Parathyroid adenoma (tissue), 2 donors: ENCODE results near the gene RGL2.

Experiments used
- H2AFZ ChIP-seq: fragments of 300-600 bp; sonication (generic); one replicate; pipeline ENCODE4 v1.7.0; 2017; ENCODE audit warnings: antibody characterized with exemption, mild to moderate bottlenecking
- H3K27ac ChIP-seq: fragments of 300-600 bp; sonication (generic); one replicate; pipeline ENCODE4 v1.7.0; 2017
- H3K27me3 ChIP-seq: fragments of 300-600 bp; sonication (generic); one replicate; pipeline ENCODE4 v1.7.0; 2017; ENCODE audit warnings: low read length; ENCODE audit not compliant: control insufficient read depth, insufficient read depth
- H3K36me3 ChIP-seq: fragments of 300-600 bp; sonication (generic); one replicate; pipeline ENCODE4 v1.7.0; 2017; ENCODE audit warnings: low read length; ENCODE audit not compliant: control insufficient read depth, insufficient read depth
- H3K4me1 ChIP-seq: fragments of 300-600 bp; sonication (generic); one replicate; pipeline ENCODE4 v1.7.0; 2017; ENCODE audit warnings: control low read depth
- H3K4me2 ChIP-seq: fragments of 300-600 bp; sonication (generic); one replicate; pipeline ENCODE4 v1.7.0; 2017; ENCODE audit warnings: low read length
- H3K4me3 ChIP-seq: fragments of 300-600 bp; sonication (generic); one replicate; pipeline ENCODE4 v1.7.0; 2017; ENCODE audit warnings: low read depth, low read length
- H3K79me2 ChIP-seq: fragments of 300-600 bp; sonication (generic); one replicate; pipeline ENCODE4 v1.7.0; 2017; ENCODE audit warnings: control low read depth
- H3K9ac ChIP-seq: fragments of 300-600 bp; sonication (generic); one replicate; pipeline ENCODE4 v1.7.0; 2017; ENCODE audit warnings: mild to moderate bottlenecking
- H3K9me3 ChIP-seq: fragments of 300-600 bp; sonication (generic); one replicate; pipeline ENCODE4 v1.7.0; 2017; ENCODE audit warnings: low read length; ENCODE audit not compliant: control insufficient read depth
- TF ChIP-seq, protein P1 (sequence below): fragments of 300-600 bp; sonication (generic); IDR thresholded peaks from one replicate; pipeline ENCODE4 v1.7.0; 2017; ENCODE audit warnings: antibody characterized with exemption, mild to moderate bottlenecking
- donor health status: primary hyperparathyroidism.

Gene RGL2

DNA sequence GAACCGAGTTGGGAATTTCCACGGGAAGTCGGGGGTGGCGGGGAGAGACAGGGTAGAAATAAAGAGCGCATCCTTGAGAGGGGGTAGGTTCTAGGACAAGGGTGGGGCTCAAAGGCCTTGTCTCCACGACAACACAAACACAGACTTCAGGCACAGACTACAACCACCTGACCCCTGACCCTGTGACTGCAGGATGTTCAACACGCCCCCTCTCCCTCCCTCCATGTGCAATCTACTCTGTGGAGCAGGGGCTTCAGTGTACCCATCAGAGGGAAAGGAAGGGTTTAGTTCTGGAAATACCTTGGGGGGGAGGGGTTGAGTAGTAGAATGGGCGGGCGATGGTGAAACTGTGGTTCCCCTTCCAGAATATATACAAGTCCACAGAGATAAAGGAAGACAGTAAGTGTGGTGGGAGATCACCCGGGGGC is 15.8 kb upstream of the RGL2 start:
- H3K27me3 ChIP-seq = no peaks in the 10 kb centered on the region
- H3K79me2 ChIP-seq = peaks cover 10% of the 10 kb centered on the region
- H3K4me1 ChIP-seq = peaks cover 29% of the 10 kb centered on the region
- TF ChIP-seq, protein P1, sequence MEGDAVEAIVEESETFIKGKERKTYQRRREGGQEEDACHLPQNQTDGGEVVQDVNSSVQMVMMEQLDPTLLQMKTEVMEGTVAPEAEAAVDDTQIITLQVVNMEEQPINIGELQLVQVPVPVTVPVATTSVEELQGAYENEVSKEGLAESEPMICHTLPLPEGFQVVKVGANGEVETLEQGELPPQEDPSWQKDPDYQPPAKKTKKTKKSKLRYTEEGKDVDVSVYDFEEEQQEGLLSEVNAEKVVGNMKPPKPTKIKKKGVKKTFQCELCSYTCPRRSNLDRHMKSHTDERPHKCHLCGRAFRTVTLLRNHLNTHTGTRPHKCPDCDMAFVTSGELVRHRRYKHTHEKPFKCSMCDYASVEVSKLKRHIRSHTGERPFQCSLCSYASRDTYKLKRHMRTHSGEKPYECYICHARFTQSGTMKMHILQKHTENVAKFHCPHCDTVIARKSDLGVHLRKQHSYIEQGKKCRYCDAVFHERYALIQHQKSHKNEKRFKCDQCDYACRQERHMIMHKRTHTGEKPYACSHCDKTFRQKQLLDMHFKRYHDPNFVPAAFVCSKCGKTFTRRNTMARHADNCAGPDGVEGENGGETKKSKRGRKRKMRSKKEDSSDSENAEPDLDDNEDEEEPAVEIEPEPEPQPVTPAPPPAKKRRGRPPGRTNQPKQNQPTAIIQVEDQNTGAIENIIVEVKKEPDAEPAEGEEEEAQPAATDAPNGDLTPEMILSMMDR = no peak
- H3K4me2 ChIP-seq = peak overlapping the region; percentile 100
- H3K9me3 ChIP-seq = no peaks in the 10 kb centered on the region
- peak overlapping the region; percentile 94 for H3K4me3 ChIP-seq
- no peaks in the 10 kb centered on the region for H3K36me3 ChIP-seq
- peak overlapping the region; percentile 96 for H3K27ac ChIP-seq
- no peak overlapping the region for H3K9ac ChIP-seq
- H2AFZ ChIP-seq = peak overlapping the region; percentile 91

DNA sequence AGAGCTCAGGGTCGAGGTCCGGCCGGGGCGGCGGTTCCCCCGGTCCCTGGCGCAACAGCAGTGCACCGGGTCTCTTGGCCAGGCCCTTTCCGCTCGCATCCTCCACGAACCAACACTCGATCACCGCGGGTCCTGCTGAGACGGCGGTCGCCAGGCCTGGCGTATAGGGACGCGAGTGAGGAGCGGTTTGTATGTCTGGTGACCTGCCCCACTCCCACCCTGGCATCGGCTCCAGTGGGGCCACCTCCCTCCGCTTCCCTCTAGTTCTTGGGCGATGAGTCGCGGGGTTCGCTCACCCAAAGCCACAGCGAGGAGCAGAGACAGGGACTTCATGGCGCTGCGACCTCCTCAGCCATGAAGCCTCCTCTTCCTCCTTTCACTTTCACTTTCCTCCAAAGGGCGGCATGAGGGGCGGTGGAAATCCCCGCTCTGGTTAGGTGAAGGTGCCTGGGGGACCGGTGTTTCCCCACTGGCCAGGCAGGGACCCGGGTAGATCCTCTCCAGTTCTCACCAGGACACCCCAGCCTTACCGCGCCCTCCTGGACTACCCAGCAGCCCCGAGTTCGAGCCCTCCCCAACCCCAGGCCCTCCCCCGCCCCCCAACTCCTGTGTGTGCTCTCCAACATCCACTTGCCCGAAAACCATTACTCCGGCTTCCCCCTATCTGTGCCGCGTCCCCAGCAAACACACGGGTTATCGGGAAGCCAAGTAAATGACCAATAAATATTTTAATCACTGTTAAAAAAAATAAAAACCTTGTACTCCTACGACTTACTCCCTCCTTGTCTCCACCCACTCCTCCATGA is 15.2 kb upstream of the RGL2 start, which contains the start of gene TAPBP:
TAPBP (minus strand) TSS at position 370 of the 806 bp plus-strand sequence; CDS start at position 333, 37 bp downstream.
- Histone ChIP-seq H2AFZ (peak within 1 kb of the TSS; percentile 91), H3K9me3 (no peaks in the 10 kb centered on the region), H3K4me3 (peak within 1 kb of the TSS; percentile 94), H3K27ac (peak within 1 kb of the TSS; percentile 96), H3K79me2 (peaks cover 8% of the 10 kb centered on the region), H3K27me3 (no peaks in the 10 kb centered on the region), H3K36me3 (no peaks in the 10 kb centered on the region), H3K4me1 (peaks cover 25% of the 10 kb centered on the region), H3K9ac (peak within 1 kb of the TSS; percentile 75), H3K4me2 (peak within 1 kb of the TSS; percentile 100)
- TF ChIP-seq, protein P1 = peak; percentile 11

DNA sequence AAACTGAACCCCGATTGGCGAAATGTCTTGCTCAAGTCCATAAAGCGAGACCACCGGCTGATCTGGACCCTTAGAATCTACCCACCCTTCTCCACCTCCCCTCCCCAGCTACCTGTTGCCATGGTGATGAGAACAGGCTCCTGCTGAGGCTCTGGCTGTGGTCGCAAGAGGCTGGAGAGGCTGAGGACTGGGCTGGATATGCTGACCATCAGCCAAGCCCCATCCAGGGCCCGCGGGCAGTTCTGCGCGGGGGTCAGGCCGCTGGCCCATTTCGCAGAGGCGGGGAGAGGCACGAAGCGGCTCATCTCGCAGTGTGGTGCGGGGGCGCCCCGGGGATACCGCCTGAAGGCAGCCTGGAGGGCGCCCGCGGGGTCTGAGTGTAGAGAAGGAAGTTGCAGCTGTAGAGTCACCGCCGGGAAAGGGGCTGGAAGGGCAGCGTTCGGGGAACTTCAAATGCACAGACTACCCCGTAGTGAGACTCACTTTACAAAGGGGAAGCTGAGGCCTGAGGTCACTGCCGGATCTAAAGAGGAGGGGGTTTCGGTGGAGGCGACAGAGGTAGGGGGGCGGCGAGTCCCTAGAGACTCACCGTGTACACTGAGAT is 14.5 kb upstream of the RGL2 start:
- TF ChIP-seq, protein P1 = no peak
- Histone ChIP-seq H3K9ac (peak overlapping the region; percentile 75), H2AFZ (peak overlapping the region; percentile 91), H3K4me1 (peaks cover 18% of the 10 kb centered on the region), H3K27me3 (no peaks in the 10 kb centered on the region), H3K9me3 (no peaks in the 10 kb centered on the region), H3K27ac (peak overlapping the region; percentile 96), H3K4me2 (peak overlapping the region; percentile 100), H3K4me3 (peak overlapping the region; percentile 94), H3K79me2 (peaks cover 14% of the 10 kb centered on the region), H3K36me3 (no peaks in the 10 kb centered on the region)

DNA sequence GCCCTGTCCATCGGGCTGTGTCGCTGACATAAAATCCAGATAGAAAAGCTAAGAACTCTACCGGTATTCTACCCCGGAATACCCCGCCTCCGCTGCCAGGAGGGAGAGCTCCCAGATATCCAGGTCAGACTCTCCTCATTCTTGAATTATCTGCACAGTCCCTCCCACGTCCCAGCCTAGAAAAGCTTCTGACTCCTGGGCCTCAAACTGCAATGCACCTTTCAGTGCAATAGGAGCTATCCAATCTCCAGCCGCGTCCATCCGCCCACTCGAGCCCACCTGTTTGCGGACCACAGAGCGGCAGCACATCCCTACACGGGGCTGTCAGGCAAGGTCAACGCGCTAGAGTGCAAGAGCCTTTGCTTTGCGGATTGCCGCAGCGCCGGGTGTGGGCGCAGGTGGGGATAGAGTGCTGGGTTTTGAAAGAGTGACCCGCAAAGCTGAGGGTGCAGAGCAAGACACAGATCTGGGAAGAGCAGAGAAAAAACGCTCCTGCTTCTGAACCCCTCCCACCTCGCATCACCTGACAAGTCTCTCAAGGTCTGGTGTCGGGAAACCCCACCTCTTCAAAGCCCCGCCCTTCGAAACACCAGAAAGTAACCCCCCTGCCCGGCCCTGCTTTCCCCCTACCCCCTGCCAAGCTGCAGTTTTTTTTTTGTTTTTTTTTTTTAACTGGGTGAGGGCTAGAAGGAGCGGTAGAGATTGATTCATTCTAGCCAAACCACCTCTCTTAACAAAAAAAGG is 13.8 kb upstream of the RGL2 start:
- Histone ChIP-seq H3K79me2 (peaks cover 18% of the 10 kb centered on the region), H3K27ac (peak overlapping the region; percentile 96), H3K27me3 (no peaks in the 10 kb centered on the region), H3K36me3 (no peaks in the 10 kb centered on the region), H3K4me3 (peak overlapping the region; percentile 94), H3K4me2 (peak overlapping the region; percentile 100), H3K4me1 (peaks cover 17% of the 10 kb centered on the region), H3K9ac (peak overlapping the region; percentile 75), H3K9me3 (no peaks in the 10 kb centered on the region), H2AFZ (peak overlapping the region; percentile 91)
- TF ChIP-seq, protein P1 = no peak
